Vagina (tissue), 2 donors: ENCODE data around the gene SLC66A1.

Experiments
- POLR2A ChIP-seq, 2 donors: fragments of 450-650 bp; IDR thresholded peaks; one replicate each; pipeline ENCODE4 v1.6.1; 2017; ENCODE audit warnings: antibody characterized with exemption in 2 of 2, mild to moderate bottlenecking in 2 of 2, moderate library complexity in 2 of 2
- TF ChIP-seq, protein P1 (sequence below), 3 experiments: fragments of 450-650 bp in 2 of 3; fragments of 200-600 bp in 1 of 3; sonication (generic) in 1 of 3; IDR thresholded peaks; one replicate each; pipeline ENCODE4 v1.5.1; 2017 to 2019; ENCODE audit warnings: antibody characterized with exemption in 3 of 3, mild to moderate bottlenecking in 2 of 3, moderate library complexity in 2 of 3

DNA sequence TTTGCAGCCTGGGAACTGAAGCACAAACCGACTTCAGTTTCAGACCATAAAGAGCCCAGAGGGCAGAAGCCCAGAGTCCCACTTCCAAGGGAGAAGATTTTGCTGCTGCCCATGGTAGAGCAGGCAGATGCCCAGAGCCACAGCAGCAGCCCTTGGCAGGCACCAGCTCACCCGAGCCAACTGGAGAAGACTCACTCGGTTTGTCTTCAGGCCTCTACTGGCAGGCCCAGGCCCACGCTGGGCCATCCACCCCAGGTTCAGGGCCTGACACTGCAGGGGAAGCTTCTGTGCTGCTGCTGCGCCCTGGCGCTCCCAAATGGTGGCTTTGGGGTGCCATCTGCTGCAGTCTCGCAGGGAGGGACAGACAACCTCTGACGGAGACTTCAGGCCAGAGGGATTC is 33.3 kb downstream of the SLC66A1 start:
- TF ChIP-seq, protein P1, sequence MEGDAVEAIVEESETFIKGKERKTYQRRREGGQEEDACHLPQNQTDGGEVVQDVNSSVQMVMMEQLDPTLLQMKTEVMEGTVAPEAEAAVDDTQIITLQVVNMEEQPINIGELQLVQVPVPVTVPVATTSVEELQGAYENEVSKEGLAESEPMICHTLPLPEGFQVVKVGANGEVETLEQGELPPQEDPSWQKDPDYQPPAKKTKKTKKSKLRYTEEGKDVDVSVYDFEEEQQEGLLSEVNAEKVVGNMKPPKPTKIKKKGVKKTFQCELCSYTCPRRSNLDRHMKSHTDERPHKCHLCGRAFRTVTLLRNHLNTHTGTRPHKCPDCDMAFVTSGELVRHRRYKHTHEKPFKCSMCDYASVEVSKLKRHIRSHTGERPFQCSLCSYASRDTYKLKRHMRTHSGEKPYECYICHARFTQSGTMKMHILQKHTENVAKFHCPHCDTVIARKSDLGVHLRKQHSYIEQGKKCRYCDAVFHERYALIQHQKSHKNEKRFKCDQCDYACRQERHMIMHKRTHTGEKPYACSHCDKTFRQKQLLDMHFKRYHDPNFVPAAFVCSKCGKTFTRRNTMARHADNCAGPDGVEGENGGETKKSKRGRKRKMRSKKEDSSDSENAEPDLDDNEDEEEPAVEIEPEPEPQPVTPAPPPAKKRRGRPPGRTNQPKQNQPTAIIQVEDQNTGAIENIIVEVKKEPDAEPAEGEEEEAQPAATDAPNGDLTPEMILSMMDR (IDR thresholded peaks at IDR 0.05) = no peak
- no peak for TF ChIP-seq POLR2A (IDR thresholded peaks at IDR 0.05)
